ENCODE measurements around the gene UAP1.

UAP1 gene

GRCh38 chr1:162573136-162573535, 11.6 kb downstream of the UAP1 start:
- no peak for ATAC-seq (ENCODE audit: insufficient read depth, low read depth)
- no peak overlapping the region for H2AFZ ChIP-seq (ENCODE audit: low read depth, low read length)
- peaks cover 23% of the 10 kb centered on the region for H3K36me3 ChIP-seq (ENCODE audit: insufficient read depth, low read length)
- TF ChIP-seq CTCF (IDR thresholded peaks at IDR 0.05; ENCODE audit: borderline replicate concordance, extremely low read depth, low read length, poor library complexity, severe bottlenecking) (no peak), EZH2 (IDR thresholded peaks at IDR 0.05; ENCODE audit: borderline replicate concordance, low read depth, low read length, severe bottlenecking) (no peak)
- no peaks in the 10 kb centered on the region for H4K20me1 ChIP-seq (ENCODE audit: insufficient read depth, low read length)
- no peaks in the 10 kb centered on the region for H3K27me3 ChIP-seq (ENCODE audit: insufficient read depth, low read length, poor library complexity)
- no peaks in the 10 kb centered on the region for H3K9me3 ChIP-seq (ENCODE audit: insufficient read depth, low read length, severe bottlenecking)
- H3K9ac ChIP-seq (ENCODE audit: low read depth, low read length), result no peak overlapping the region
- peaks cover 2% of the 10 kb centered on the region; the same call in 1 of the 2 replicates for H3K79me2 ChIP-seq (ENCODE audit: insufficient read depth, low read length)
- no peaks in the 10 kb centered on the region for H3K4me1 ChIP-seq (ENCODE audit: insufficient read depth, low read length)
- no peak for DNase-seq
- H3K4me2 ChIP-seq (ENCODE audit: insufficient read depth, low read length), result no peak overlapping the region
- no peak overlapping the region for H3K27ac ChIP-seq (ENCODE audit: low read length)
- H3K4me3 ChIP-seq (ENCODE audit: low read depth in 1 of 2, low read length in 2 of 2), result no peak overlapping the region

- Histone ChIP-seq H4K20me1 (ENCODE audit: insufficient read depth, low read length) (no peaks in the 10 kb centered on the region), H3K79me2 (ENCODE audit: insufficient read depth, low read length) (0 out of 2 replicates have a peak, but pooled peaks cover 2% of the 10 kb centered on the region), H2AFZ (ENCODE audit: low read depth, low read length) (no peak overlapping the region), H3K9ac (ENCODE audit: low read depth, low read length) (no peak overlapping the region), H3K4me1 (ENCODE audit: insufficient read depth, low read length) (no peaks in the 10 kb centered on the region), H3K4me3 (ENCODE audit: low read depth in 1 of 2, low read length in 2 of 2) (no peak overlapping the region), H3K36me3 (ENCODE audit: insufficient read depth, low read length) (peaks cover 33% of the 10 kb centered on the region), H3K4me2 (ENCODE audit: insufficient read depth, low read length) (no peak overlapping the region), H3K9me3 (ENCODE audit: insufficient read depth, low read length, severe bottlenecking) (no peaks in the 10 kb centered on the region), H3K27me3 (ENCODE audit: insufficient read depth, low read length, poor library complexity) (no peaks in the 10 kb centered on the region), H3K27ac (ENCODE audit: low read length) (no peak overlapping the region)
- DNase-seq (no peak), ATAC-seq (ENCODE audit: insufficient read depth, low read depth) (no peak)
- TF ChIP-seq CTCF (IDR thresholded peaks at IDR 0.05; ENCODE audit: borderline replicate concordance, extremely low read depth, low read length, poor library complexity, severe bottlenecking), result no peak
- TF ChIP-seq EZH2 (IDR thresholded peaks at IDR 0.05; ENCODE audit: borderline replicate concordance, low read depth, low read length, severe bottlenecking), result no peak
Measured at GRCh38 chr1:162578071-162578700, 16.7 kb downstream of the UAP1 start.

- Histone ChIP-seq H4K20me1 (ENCODE audit: insufficient read depth, low read length) (no peaks in the 10 kb centered on the region), H3K4me1 (ENCODE audit: insufficient read depth, low read length) (no peaks in the 10 kb centered on the region), H3K4me3 (ENCODE audit: low read depth in 1 of 2, low read length in 2 of 2) (no peak overlapping the region), H3K36me3 (ENCODE audit: insufficient read depth, low read length) (peaks cover 34% of the 10 kb centered on the region), H3K27ac (ENCODE audit: low read length) (no peak overlapping the region), H3K27me3 (ENCODE audit: insufficient read depth, low read length, poor library complexity) (no peaks in the 10 kb centered on the region), H3K79me2 (ENCODE audit: insufficient read depth, low read length) (0 out of 2 replicates have a peak, but pooled peaks cover 2% of the 10 kb centered on the region), H3K4me2 (ENCODE audit: insufficient read depth, low read length) (no peak overlapping the region), H3K9me3 (ENCODE audit: insufficient read depth, low read length, severe bottlenecking) (no peaks in the 10 kb centered on the region), H2AFZ (ENCODE audit: low read depth, low read length) (no peak overlapping the region), H3K9ac (ENCODE audit: low read depth, low read length) (no peak overlapping the region)
- TF ChIP-seq CTCF (IDR thresholded peaks at IDR 0.05; ENCODE audit: borderline replicate concordance, extremely low read depth, low read length, poor library complexity, severe bottlenecking) (no peak), EZH2 (IDR thresholded peaks at IDR 0.05; ENCODE audit: borderline replicate concordance, low read depth, low read length, severe bottlenecking) (no peak)
- ATAC-seq (ENCODE audit: insufficient read depth, low read depth), result no peak
- no peak for DNase-seq
Measured at GRCh38 chr1:162578936-162579335, 17.4 kb downstream of the UAP1 start.

Data from DND-41 (cell line).